Rectal smooth muscle tissue (tissue), 1 donor: ENCODE data around the gene SUMO2.

ENCODE experiments used
- H3K27ac ChIP-seq: one replicate; pipeline ENCODE4 v1.7.0; 2013; ENCODE audit warnings: low read depth, low read length, inconsistent platforms
- H3K27me3 ChIP-seq: one replicate; pipeline ENCODE4 v1.7.0; 2013; ENCODE audit warnings: low read length; ENCODE audit not compliant: control insufficient read depth, insufficient read depth
- H3K36me3 ChIP-seq: one replicate; pipeline ENCODE4 v1.7.0; 2013; ENCODE audit warnings: low read length; ENCODE audit not compliant: control insufficient read depth, insufficient read depth
- H3K4me1 ChIP-seq: one replicate; pipeline ENCODE4 v1.7.0; 2013; ENCODE audit warnings: low read length; ENCODE audit not compliant: control insufficient read depth, insufficient read depth
- H3K4me3 ChIP-seq: one replicate; pipeline ENCODE4 v1.7.0; 2013; ENCODE audit warnings: low read length
- H3K9ac ChIP-seq: one replicate; pipeline ENCODE4 v1.7.0; 2013; ENCODE audit warnings: low read length

The SUMO2 gene

GRCh38 chr17:75124819-75125162, 58.0 kb downstream of the SUMO2 start:
- peaks cover 7% of the 10 kb centered on the region for H3K36me3 ChIP-seq
- no peak overlapping the region for H3K27ac ChIP-seq
- H3K4me3 ChIP-seq: no peak overlapping the region
- no peak overlapping the region for H3K9ac ChIP-seq
- no peaks in the 10 kb centered on the region for H3K4me1 ChIP-seq
- H3K27me3 ChIP-seq: no peaks in the 10 kb centered on the region

GRCh38 chr17:75124041-75124818, 58.5 kb downstream of the SUMO2 start:
- Histone ChIP-seq H3K9ac (no peak overlapping the region), H3K27me3 (no peaks in the 10 kb centered on the region), H3K27ac (no peak overlapping the region), H3K36me3 (peaks cover 5% of the 10 kb centered on the region), H3K4me3 (no peak overlapping the region), H3K4me1 (no peaks in the 10 kb centered on the region)

GRCh38 chr17:75118307-75118706, 64.5 kb downstream of the SUMO2 start:
- H3K27ac ChIP-seq: no peak overlapping the region
- H3K36me3 ChIP-seq: peaks cover 2% of the 10 kb centered on the region
- no peaks in the 10 kb centered on the region for H3K27me3 ChIP-seq
- no peak overlapping the region for H3K4me3 ChIP-seq
- H3K9ac ChIP-seq: no peak overlapping the region
- no peaks in the 10 kb centered on the region for H3K4me1 ChIP-seq

GRCh38 chr17:75116737-75117136, 66.0 kb downstream of the SUMO2 start:
- no peaks in the 10 kb centered on the region for H3K27me3 ChIP-seq
- peaks cover 2% of the 10 kb centered on the region for H3K36me3 ChIP-seq
- peak overlapping the region; percentile 27 for H3K4me3 ChIP-seq
- H3K27ac ChIP-seq: no peak overlapping the region
- no peak overlapping the region for H3K9ac ChIP-seq
- H3K4me1 ChIP-seq: no peaks in the 10 kb centered on the region
